ENCODE results near the gene TRIO. TPM values are rescaled to one million over a fixed set of nuclear protein-coding genes. Genes with fewer than 3 reads are reported as not detected.

TRIO gene
- total RNA-seq, 1 experiment from 2014 or later = 99.6 TPM

- H3K9me3 ChIP-seq (replicated peaks) = no peaks in the 10 kb centered on the region
- H3K27ac ChIP-seq = peak overlapping the region; percentile 60
- no peak for DNase-seq (ENCODE audit: low read depth in 1 of 2, low spot score in 2 of 2)
- H3K36me3 ChIP-seq = peaks cover 4% of the 10 kb centered on the region; the same call in 1 of the 2 replicates
- H3K4me1 ChIP-seq (replicated peaks) = peaks cover 74% of the 10 kb centered on the region
- no peak overlapping the region for H3K4me3 ChIP-seq
- H3K27me3 ChIP-seq (replicated peaks) = no peaks in the 10 kb centered on the region
Measured at GRCh38 chr5:14171621-14172020, 28.5 kb downstream of the TRIO start.

DNA sequence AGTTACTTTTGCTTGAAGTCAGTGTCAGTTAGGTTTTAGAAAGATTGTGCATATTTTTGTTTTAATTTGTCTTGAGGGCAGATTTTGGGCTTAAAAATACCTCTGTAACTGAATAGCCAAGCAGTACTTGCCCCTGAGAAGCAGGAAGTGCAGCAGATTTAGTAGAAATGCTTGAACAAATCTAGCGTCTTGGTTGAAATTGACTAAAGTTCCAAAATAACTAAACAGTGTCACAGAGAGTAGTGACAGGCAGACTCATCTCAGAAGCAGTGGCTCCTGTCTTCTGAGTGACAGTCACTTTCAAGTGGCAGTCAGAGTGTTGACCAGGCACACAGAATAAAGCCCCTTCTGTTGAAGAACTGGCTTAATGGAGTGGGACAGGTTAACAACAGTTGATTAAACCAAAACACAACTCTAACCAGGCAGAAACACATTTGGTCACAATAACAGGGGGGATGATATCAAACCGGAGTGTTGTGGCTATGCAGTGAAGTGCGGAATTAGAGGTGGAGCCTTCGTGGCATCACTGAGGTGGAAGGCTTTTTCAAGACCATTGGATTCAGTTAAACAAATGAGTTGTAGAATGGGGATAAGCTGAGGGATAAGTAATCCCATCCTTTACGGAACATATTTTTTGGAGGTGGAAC is 29.1 kb downstream of the TRIO start:
- H3K36me3 ChIP-seq = peaks cover 4% of the 10 kb centered on the region; the same call in 1 of the 2 replicates
- H3K27ac ChIP-seq = peak overlapping the region; percentile 60; the same call in 1 of the 2 replicates
- DNase-seq (ENCODE audit: low read depth in 1 of 2, low spot score in 2 of 2) = no peak
- H3K27me3 ChIP-seq (replicated peaks) = no peaks in the 10 kb centered on the region
- H3K4me1 ChIP-seq (replicated peaks) = peaks cover 74% of the 10 kb centered on the region
- H3K4me3 ChIP-seq = no peak overlapping the region
- no peaks in the 10 kb centered on the region for H3K9me3 ChIP-seq (replicated peaks)

GRCh38 chr5:14173377-14174229 is 30.5 kb downstream of the TRIO start:
- Histone ChIP-seq H3K9me3 (replicated peaks) (no peaks in the 10 kb centered on the region), H3K4me1 (replicated peaks) (peaks cover 74% of the 10 kb centered on the region), H3K27me3 (replicated peaks) (no peaks in the 10 kb centered on the region), H3K36me3 (peaks cover 4% of the 10 kb centered on the region; the same call in 1 of the 2 replicates), H3K27ac (no peak overlapping the region), H3K4me3 (no peak overlapping the region)
- no peak for DNase-seq (ENCODE audit: low read depth in 1 of 2, low spot score in 2 of 2)

DNA sequence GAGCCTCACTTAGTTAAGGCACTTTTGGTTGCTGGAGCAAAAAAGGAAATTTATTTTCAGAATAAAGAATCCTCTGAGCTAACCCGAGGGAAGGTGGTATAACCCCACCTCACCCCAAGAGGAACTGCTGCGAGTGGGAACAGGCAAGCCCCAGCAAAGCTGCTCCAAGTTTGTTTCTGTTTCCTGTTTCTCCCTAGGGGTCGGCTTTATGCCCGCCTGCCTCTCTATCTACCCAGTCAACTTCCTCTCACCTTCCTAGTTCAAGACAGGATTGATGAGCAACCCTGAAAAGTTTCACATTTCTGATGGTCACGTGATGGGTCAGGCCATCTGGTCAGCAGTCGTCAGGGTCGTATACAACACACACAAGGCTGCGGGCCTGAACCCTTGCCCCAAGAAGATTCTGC is 31.1 kb downstream of the TRIO start:
- DNase-seq (ENCODE audit: low read depth in 1 of 2, low spot score in 2 of 2) = no peak
- Histone ChIP-seq H3K36me3 (peaks cover 4% of the 10 kb centered on the region; the same call in 1 of the 2 replicates), H3K4me3 (no peak overlapping the region), H3K27ac (no peak overlapping the region), H3K9me3 (replicated peaks) (no peaks in the 10 kb centered on the region), H3K27me3 (replicated peaks) (no peaks in the 10 kb centered on the region), H3K4me1 (replicated peaks) (peaks cover 78% of the 10 kb centered on the region)

GRCh38 chr5:14175381-14175780 is 32.2 kb downstream of the TRIO start:
- H3K36me3 ChIP-seq = peaks cover 4% of the 10 kb centered on the region; the same call in 1 of the 2 replicates
- no peak overlapping the region for H3K27ac ChIP-seq
- no peak overlapping the region for H3K4me3 ChIP-seq
- no peaks in the 10 kb centered on the region for H3K9me3 ChIP-seq (replicated peaks)
- H3K27me3 ChIP-seq (replicated peaks) = no peaks in the 10 kb centered on the region
- H3K4me1 ChIP-seq (replicated peaks) = peaks cover 82% of the 10 kb centered on the region
- DNase-seq (ENCODE audit: low read depth in 1 of 2, low spot score in 2 of 2) = no peak

DNA sequence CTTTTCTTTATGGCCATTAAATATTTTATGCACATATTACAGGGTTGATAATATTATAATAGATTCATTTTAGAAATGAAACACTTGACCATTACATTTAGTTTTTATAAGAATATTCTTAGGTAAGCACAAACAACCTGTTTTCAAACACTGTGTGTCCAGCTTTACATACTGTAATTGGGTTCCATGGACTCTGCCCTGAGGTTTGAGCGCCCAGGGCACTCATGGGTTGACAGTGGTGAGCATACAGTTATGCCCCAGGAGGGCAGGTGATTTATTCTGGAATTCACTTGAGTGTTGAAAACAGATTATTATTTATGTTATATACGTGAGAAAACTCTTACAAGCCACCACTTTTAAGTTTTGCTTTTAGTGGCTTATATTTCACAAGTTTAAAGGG is 33.7 kb downstream of the TRIO start:
- Histone ChIP-seq H3K27me3 (replicated peaks) (no peaks in the 10 kb centered on the region), H3K4me3 (no peak overlapping the region), H3K27ac (no peak overlapping the region), H3K9me3 (replicated peaks) (no peaks in the 10 kb centered on the region), H3K4me1 (replicated peaks) (peaks cover 82% of the 10 kb centered on the region), H3K36me3 (peaks cover 4% of the 10 kb centered on the region; the same call in 1 of the 2 replicates)
- DNase-seq (ENCODE audit: low read depth in 1 of 2, low spot score in 2 of 2) = no peak

DNA sequence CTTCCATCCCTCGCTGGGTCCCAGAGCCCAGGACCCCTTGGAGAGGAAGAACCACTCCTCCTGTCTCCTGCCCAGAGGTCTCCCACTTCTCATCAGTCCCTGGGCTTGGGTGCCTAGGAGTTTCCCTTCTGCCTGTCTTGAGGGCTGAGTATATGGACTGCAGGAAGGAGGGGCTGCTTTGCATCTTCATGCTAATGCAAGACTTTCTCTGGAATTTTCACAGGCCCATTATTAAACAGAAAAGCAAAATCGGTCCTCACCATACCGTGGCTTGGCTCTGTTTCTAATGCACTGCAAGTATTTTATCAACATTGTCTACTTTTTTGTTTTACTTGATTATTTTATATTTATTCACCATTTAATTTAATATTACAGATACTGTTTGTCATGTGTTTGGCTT is 34.5 kb downstream of the TRIO start:
- Histone ChIP-seq H3K27ac (peak overlapping the region; percentile 65), H3K36me3 (peaks cover 4% of the 10 kb centered on the region; the same call in 1 of the 2 replicates), H3K4me3 (no peak overlapping the region), H3K4me1 (replicated peaks) (peaks cover 82% of the 10 kb centered on the region), H3K27me3 (replicated peaks) (no peaks in the 10 kb centered on the region), H3K9me3 (replicated peaks) (no peaks in the 10 kb centered on the region)
- peak in 1 of 2 experiments; percentile 47 for DNase-seq (ENCODE audit: low read depth in 1 of 2, low spot score in 2 of 2)

GRCh38 chr5:14178091-14178490 is 34.9 kb downstream of the TRIO start:
- no peaks in the 10 kb centered on the region for H3K9me3 ChIP-seq (replicated peaks)
- no peaks in the 10 kb centered on the region for H3K27me3 ChIP-seq (replicated peaks)
- H3K4me1 ChIP-seq (replicated peaks) = peaks cover 84% of the 10 kb centered on the region
- peak overlapping the region; percentile 65 for H3K27ac ChIP-seq
- no peak overlapping the region for H3K4me3 ChIP-seq
- DNase-seq (ENCODE audit: low read depth in 1 of 2, low spot score in 2 of 2) = peak in 1 of 2 experiments; percentile 72
- peaks cover 4% of the 10 kb centered on the region; the same call in 1 of the 2 replicates for H3K36me3 ChIP-seq

DNA sequence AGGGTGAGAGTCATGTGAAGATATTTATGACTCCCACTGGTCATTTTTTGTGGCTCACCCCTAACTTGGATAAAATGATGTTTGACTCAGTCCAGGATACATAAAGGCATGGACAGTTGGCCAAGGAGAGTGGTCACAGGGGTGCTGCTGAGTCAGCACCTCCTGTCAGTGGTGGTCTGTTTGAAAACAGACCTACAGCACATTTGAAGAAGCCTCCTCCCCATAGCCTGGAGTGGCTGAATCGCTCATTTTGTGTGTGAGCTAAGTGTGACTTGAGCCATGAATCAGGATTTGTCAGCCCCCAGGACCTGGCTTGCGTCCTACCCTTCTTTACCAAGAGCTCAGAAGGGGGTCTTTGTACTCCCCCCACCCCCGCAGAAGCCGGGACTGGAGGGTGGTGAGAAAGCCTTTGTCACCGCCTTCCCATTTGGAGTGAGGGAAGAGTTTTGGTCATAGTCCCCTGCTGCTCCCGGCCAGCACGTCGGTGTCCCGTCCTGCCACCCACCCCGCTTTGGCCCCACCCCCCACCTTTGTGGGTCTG is 35.6 kb downstream of the TRIO start:
- Histone ChIP-seq H3K36me3 (no peaks in the 10 kb centered on the region), H3K4me1 (replicated peaks) (peaks cover 84% of the 10 kb centered on the region), H3K27me3 (replicated peaks) (no peaks in the 10 kb centered on the region), H3K27ac (peak overlapping the region; percentile 65), H3K9me3 (replicated peaks) (no peaks in the 10 kb centered on the region), H3K4me3 (no peak overlapping the region)
- peak; percentile 79 to 87 for DNase-seq (ENCODE audit: low read depth in 1 of 2, low spot score in 2 of 2)

DNA sequence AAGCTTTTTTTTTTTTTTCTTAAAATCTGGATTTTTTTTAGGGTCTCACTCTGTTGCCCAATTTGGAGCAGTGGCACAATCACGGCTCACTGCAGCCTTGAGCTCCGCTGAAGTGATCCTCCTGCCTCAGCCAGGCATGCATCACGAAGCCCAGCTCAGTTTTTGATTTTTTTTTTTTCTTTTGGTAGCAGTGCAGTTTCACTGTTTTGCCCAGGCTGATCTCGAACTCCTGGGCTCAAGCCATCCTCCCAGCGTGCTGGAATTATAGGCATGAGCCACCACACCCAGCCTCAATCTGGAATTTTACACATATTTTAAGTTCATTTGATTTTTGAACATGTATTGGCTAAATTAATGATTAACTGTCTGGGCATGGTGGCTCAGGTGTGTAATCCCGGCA is 36.3 kb downstream of the TRIO start:
- H3K27ac ChIP-seq = peak overlapping the region; percentile 65
- H3K27me3 ChIP-seq (replicated peaks) = no peaks in the 10 kb centered on the region
- no peaks in the 10 kb centered on the region for H3K9me3 ChIP-seq (replicated peaks)
- H3K4me3 ChIP-seq = no peak overlapping the region
- H3K4me1 ChIP-seq (replicated peaks) = peaks cover 84% of the 10 kb centered on the region
- no peak for DNase-seq (ENCODE audit: low read depth in 1 of 2, low spot score in 2 of 2)
- no peaks in the 10 kb centered on the region for H3K36me3 ChIP-seq

DNA sequence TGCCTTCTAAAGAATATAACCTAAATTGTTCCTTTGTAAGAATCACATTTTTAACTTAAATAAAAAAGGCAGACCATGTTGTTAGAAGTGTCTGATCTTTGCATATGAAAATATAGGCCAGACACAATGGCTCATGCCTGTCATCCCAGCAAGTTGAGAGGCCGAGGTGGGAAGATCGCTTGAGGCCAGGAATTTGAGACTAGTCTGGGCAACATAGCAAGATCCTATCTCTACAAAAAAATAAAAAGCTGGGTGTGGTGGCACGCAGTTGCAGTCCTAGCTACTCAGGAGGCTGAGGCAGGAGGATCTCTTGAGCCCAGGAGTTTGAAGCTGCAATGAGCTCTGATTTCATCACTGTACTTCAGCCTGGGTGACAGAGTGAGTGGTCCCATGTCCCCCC is 37.3 kb downstream of the TRIO start:
- Histone ChIP-seq H3K4me3 (no peak overlapping the region), H3K27ac (peak overlapping the region; percentile 7; the same call in 1 of the 2 replicates), H3K4me1 (replicated peaks) (peaks cover 91% of the 10 kb centered on the region), H3K27me3 (replicated peaks) (no peaks in the 10 kb centered on the region), H3K36me3 (no peaks in the 10 kb centered on the region), H3K9me3 (replicated peaks) (no peaks in the 10 kb centered on the region)
- DNase-seq (ENCODE audit: low read depth in 1 of 2, low spot score in 2 of 2) = no peak

DNA sequence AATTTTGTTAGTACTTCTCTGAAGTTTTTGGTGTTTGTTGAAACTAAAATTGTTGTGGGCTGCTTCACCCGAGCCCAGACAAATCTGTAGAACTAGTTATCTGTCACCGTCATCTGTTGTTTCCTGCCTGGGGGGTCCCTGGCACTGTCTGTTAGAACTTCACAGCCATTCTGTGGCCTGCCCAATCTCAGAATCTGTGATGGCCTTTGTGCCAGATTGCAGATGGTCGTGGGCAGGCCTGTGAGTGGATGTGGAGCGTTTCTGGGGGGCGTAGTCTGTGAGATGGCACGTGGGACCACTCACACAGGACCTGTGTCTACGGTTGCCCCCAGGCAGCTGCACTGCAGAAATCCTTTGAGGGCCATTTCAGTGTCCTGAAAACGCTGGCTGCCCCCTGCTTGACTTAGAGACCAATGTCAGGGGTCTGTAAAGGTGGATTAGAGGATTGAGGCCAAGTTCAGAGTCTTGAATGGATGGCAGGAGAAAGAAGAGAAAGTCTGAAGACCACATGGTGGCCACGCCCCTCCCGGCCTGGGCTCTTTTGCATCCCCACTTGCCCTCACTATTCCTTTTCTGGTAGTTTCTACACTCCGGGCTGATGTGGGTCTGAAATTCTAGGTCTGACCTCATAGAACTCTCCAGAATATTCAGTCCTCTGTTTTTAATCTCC is 38.3 kb downstream of the TRIO start:
- Histone ChIP-seq H3K4me1 (replicated peaks) (peaks cover 100% of the 10 kb centered on the region), H3K9me3 (replicated peaks) (no peaks in the 10 kb centered on the region), H3K4me3 (no peak overlapping the region), H3K27me3 (replicated peaks) (no peaks in the 10 kb centered on the region), H3K27ac (peak overlapping the region; percentile 26), H3K36me3 (no peaks in the 10 kb centered on the region)
- DNase-seq (ENCODE audit: low read depth in 1 of 2, low spot score in 2 of 2) = no peak

GRCh38 chr5:14182761-14183160 is 39.6 kb downstream of the TRIO start:
- Histone ChIP-seq H3K4me1 (replicated peaks) (peaks cover 100% of the 10 kb centered on the region), H3K9me3 (replicated peaks) (no peaks in the 10 kb centered on the region), H3K36me3 (no peaks in the 10 kb centered on the region), H3K4me3 (no peak overlapping the region), H3K27me3 (replicated peaks) (no peaks in the 10 kb centered on the region), H3K27ac (0 out of 2 replicates have a peak overlapping the region, but pooled peaks have one; percentile 72)
- no peak for DNase-seq (ENCODE audit: low read depth in 1 of 2, low spot score in 2 of 2)
